ENCODE measurements around the gene HMCN1.
"Not testable (repeated sequence)": the region's sequence is repeated elsewhere in the genome, so short reads cannot be mapped to it uniquely, and the experiment has no call there.

Gene HMCN1

GRCh38 chr1:185742403-185742802 lies 8.2 kb downstream of the HMCN1 start:
- no peak for DNase-seq

- no peak for DNase-seq
Measured at GRCh38 chr1:185745165-185745564, 11.0 kb downstream of the HMCN1 start.

- no peak for DNase-seq
Measured at GRCh38 chr1:185759061-185759460, 24.9 kb downstream of the HMCN1 start.

- DNase-seq = no peak
Measured at GRCh38 chr1:185761841-185762240, 27.6 kb downstream of the HMCN1 start.

DNA sequence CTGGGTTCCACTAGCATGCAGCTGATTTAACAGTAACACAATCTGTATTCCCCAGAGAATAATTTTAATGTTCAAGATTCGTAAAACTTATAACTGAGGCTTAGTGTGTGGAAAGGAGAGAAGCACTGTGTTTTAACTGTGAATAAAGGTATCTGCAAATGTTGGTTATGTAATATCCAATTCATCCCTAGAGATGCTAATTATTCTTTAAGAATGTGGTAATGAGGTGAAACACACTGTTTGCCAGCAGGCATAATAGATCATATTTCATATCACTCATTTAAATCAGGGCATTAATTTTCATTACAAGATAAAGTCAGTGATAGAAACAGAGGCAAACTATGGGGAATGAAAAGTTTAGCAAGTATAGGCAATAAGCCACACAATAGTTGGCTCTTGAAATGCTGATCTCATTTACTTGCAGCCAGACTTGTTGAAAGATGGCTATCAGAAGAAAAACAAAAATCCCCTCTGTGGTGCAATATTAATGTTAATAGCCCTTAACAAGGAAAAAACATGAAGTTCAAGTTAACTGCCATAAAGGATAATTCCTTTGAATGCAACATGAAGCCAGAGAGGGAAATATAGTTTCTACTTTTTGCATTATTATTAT lies 33.4 kb downstream of the HMCN1 start:
- no peak for DNase-seq

GRCh38 chr1:185768371-185768770 lies 34.2 kb downstream of the HMCN1 start:
- no peak for DNase-seq

DNA sequence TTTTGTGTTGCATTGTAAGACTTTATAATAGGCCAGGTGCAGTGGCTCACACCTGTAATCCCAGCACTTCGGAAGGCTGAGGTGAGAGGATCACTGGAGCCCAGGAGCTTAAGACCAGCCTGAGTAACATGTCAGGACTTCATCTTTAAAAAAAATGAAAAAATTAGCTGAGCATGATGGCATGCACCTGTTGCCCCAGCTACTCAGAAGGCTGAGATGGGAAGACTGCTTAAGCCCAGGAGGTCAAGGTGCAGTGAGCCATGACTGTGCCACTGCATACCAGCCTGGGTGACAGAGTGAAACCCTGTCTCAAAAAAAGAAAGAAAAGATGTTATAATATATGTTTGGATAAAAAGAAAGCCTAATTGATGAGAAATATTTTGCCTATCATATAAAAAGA lies 34.9 kb downstream of the HMCN1 start:
- no peak for DNase-seq

- DNase-seq = no peak
Measured at GRCh38 chr1:185774394-185774793, 40.2 kb downstream of the HMCN1 start.

DNA sequence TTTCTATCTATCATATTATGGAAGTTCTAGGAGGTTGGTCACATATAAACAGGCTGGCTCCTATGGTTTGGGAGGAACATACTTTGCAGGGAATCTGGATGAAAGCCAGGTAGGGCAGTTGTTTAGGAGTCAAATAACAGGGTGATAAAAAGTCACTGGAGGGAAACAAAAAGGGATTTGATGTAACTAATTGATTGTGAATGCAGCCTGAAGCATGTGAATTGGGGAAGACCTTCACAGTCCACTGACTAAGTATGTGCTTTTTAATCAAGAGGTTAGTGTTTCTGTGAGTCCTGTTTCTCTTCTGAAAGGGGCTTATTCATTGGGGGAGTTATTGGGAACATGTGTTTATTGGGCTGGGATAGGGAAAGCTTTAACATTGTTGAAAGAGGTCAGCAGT lies 41.3 kb downstream of the HMCN1 start:
- no peak for DNase-seq

GRCh38 chr1:185776522-185776921 lies 42.3 kb downstream of the HMCN1 start:
- no peak for DNase-seq

- not testable (repeated sequence) for DNase-seq
Measured at GRCh38 chr1:185783860-185784259, 49.7 kb downstream of the HMCN1 start.

GRCh38 chr1:185785586-185785985 lies 51.4 kb downstream of the HMCN1 start:
- DNase-seq = no peak

GRCh38 chr1:185786524-185786923 lies 52.3 kb downstream of the HMCN1 start:
- no peak for DNase-seq

GRCh38 chr1:185787238-185787637 lies 53.0 kb downstream of the HMCN1 start:
- no peak for DNase-seq

GRCh38 chr1:185788386-185788785 lies 54.2 kb downstream of the HMCN1 start:
- DNase-seq = no peak

GRCh38 chr1:185789501-185790193 lies 55.5 kb downstream of the HMCN1 start:
- no peak for DNase-seq

DNA sequence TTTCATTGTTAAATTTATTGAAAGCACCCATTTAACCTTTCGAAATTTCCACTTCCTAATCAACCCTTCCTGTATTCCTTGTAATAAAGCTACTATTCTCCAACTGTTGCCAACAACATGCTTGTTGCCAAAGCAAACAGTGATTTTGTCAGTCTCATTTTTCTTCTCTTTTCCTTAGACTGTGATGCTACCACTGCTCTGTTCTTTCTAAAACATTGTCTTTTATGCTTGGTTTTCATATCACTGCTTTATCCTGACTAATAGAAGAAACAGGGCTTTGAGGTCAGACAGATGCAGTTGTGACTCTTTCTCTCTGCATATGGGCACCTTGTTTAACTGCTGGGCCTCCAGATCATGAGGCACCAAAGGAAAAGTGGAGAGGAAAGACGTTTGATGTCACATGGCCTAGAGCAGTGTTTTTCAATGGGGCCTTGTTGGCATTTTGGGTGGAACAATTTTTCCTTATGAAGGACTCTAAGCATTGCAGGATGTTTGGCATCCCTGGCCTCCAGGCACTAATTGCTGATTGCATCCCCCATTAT lies 56.1 kb downstream of the HMCN1 start:
- DNase-seq = no peak

GRCh38 chr1:185792040-185792439 lies 57.8 kb downstream of the HMCN1 start:
- DNase-seq = no peak

DNA sequence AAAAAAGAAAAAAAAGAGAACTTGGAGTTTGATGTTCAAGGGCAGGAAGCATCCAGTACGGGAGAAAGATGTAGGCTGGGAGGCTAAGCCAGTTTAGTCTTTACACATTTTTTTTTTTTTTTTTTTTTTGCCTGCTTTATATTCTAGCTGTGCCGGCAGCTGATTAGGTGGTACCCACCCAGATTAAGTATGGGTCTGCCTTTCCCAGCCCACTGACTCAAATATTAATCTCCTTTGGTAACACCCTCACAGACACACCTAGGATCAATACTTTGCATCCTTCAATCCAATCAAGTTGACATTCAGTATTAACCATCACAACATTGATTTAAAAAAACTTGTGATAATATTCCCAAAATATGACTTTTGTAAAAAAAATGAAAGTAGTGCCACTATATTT lies 60.3 kb downstream of the HMCN1 start:
- not testable (repeated sequence) for DNase-seq

- no peak for DNase-seq
Measured at GRCh38 chr1:185795181-185795580, 61.0 kb downstream of the HMCN1 start.

GRCh38 chr1:185798505-185798904 lies 64.3 kb downstream of the HMCN1 start:
- no peak for DNase-seq

DNA sequence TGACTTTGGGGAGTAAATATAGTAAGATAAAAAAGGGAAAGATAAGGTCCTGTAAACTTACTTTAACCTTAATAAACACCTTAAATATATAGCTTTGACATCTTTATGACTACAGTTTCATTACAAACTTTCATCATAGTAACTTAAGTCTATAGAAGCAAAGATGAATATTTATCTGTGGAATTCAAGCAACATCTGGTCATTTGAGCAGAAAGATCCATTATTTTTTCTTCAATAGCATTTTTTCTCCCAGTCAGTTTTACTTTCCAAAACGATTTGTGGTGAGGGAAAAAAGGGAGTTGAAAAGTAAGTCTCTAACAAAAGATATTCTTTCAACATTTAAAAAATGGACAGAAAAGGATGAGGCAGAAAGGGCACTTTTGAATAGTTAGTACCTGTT lies 69.0 kb downstream of the HMCN1 start:
- DNase-seq = no peak

- DNase-seq = no peak
Measured at GRCh38 chr1:185804206-185804605, 70.0 kb downstream of the HMCN1 start.

- DNase-seq = no peak
Measured at GRCh38 chr1:185804608-185805007, 70.4 kb downstream of the HMCN1 start.

DNA sequence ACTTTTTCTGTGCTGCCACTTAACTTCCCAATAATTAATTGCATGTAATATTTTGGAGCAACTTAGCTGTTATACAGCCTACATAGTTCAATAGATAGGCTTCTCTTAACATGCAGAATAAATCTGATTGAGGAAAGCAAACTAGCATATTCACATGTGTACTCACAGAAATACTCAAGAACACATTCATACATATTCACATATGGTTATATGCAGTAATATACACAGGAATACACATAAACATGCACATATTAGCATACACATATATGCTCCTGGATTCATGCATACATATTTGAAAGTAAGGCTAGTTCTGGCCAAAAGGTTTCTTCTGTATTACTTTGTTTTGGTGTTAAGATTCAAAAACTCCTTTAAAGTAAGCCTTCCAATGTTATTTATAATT lies 73.1 kb downstream of the HMCN1 start:
- no peak for DNase-seq
